B cell (primary cell): Measurements from ENCODE around the gene LSM6. TPM values are rescaled to one million over a fixed set of nuclear protein-coding genes. Genes with fewer than 3 reads are reported as not detected.

ENCODE experiments used
- ATAC-seq: fragments of 200-7000 bp; cut with Tn5 transposase; one replicate; pipeline ENCODE4 v1.10.0; 2021; ENCODE audit warnings: low read depth, mild to moderate bottlenecking, moderate number of reproducible peaks, moderate library complexity
- CTCF ChIA-PET: fragments of 350-600 bp; sonication (Branson Sonifier 250); formaldehyde crosslinking; loops from one replicate; lab custom pipeline; 2021; ENCODE audit warnings: antibody characterized with exemption, inconsistent platforms; lab: Charles Lee
- POLR2A ChIA-PET: fragments of 350-600 bp; sonication (Branson Sonifier 250); formaldehyde crosslinking; loops from one replicate; lab custom pipeline; 2021; ENCODE audit warnings: antibody characterized with exemption; lab: Charles Lee
- DNase-seq: peaks from one replicate; pipeline ENCODE4 v3.0.0; 2013
- H2AFZ ChIP-seq: 2 replicates; pipeline ENCODE4 v1.6.1; 2012; ENCODE audit warnings: mild to moderate bottlenecking, low read depth, low read length; ENCODE audit not compliant: insufficient read depth, poor library complexity, severe bottlenecking
- H3K27ac ChIP-seq, 2 donors: 1 replicate in 1 of 2; 2 replicates in 1 of 2; pipeline ENCODE4 v1.5.1; 2012 to 2013; ENCODE audit warnings: low read length in 2 of 2, mild to moderate bottlenecking in 2 of 2, moderate library complexity in 1 of 2
- H3K27me3 ChIP-seq, 4 experiments: fragments of 200-600 bp in 1 of 4; sonication (generic) in 1 of 4; replicated peaks in 1 of 4; 1 replicate in 2 of 4; 2 replicates in 2 of 4; pipeline versions ENCODE4 v1.6.1 to v1.7.0; 2013 to 2016; ENCODE audit warnings: low read length in 3 of 4, mild to moderate bottlenecking in 2 of 4, mixed read lengths in 1 of 4, moderate library complexity in 1 of 4; ENCODE audit not compliant: insufficient read depth in 4 of 4, control insufficient read depth in 3 of 4; ENCODE audit errors: control extremely low read depth in 1 of 4
- H3K36me3 ChIP-seq, 2 experiments: replicated peaks in 1 of 2; 1 replicate in 1 of 2; 2 replicates in 1 of 2; pipeline versions ENCODE4 v1.6.1 to v1.7.1; 2013; ENCODE audit warnings: low read length in 1 of 2; ENCODE audit not compliant: insufficient read depth in 2 of 2, control insufficient read depth in 1 of 2; ENCODE audit errors: control extremely low read depth in 1 of 2, extremely low read depth in 1 of 2
- H3K4me1 ChIP-seq, 2 donors: fragments of 200-600 bp in 1 of 2; sonication (generic) in 1 of 2; 1 replicate in 1 of 2; 2 replicates in 1 of 2; pipeline versions ENCODE4 v1.5.1 to v1.6.1; 2013 to 2017; ENCODE audit warnings: low read length in 2 of 2; ENCODE audit not compliant: control insufficient read depth in 2 of 2, insufficient read depth in 2 of 2
- H3K4me2 ChIP-seq: replicated peaks from 2 replicates; pipeline ENCODE3; 2012; ENCODE audit warnings: mild to moderate bottlenecking, low read depth, low read length; ENCODE audit not compliant: poor library complexity, severe bottlenecking
- H3K4me3 ChIP-seq, 5 experiments: fragments of 200-600 bp in 1 of 5; sonication (generic) in 1 of 5; 1 replicate in 3 of 5; 2 replicates in 2 of 5; pipeline versions ENCODE4 v1.5.1 to v1.7.0; 2011 to 2016; ENCODE audit warnings: low read length in 4 of 5, mild to moderate bottlenecking in 4 of 5, low read depth in 2 of 5, control low read depth in 1 of 5, moderate library complexity in 1 of 5; ENCODE audit not compliant: insufficient read depth in 1 of 5; ENCODE audit errors: control extremely low read depth in 1 of 5, extremely low read depth in 1 of 5
- H3K79me2 ChIP-seq: fragments of 200-600 bp; sonication (generic); one replicate; pipeline ENCODE4 v1.6.0; 2016; ENCODE audit warnings: low read length; ENCODE audit not compliant: control insufficient read depth, insufficient read depth
- H3K9ac ChIP-seq: fragments of 200-600 bp; sonication (generic); 2 replicates; pipeline ENCODE4 v1.6.1; 2017; ENCODE audit warnings: mild to moderate bottlenecking, low read length, moderate library complexity
- H3K9me3 ChIP-seq, 3 donors: one replicate each; pipeline versions ENCODE4 v1.6.1 to v1.7.1; 2013; ENCODE audit warnings: low read length in 2 of 3; ENCODE audit not compliant: control insufficient read depth in 2 of 3, insufficient read depth in 1 of 3; ENCODE audit errors: control extremely low read depth in 1 of 3
- H4K20me1 ChIP-seq: 2 replicates; pipeline ENCODE4 v1.6.0; 2012; ENCODE audit warnings: mild to moderate bottlenecking, low read length; ENCODE audit not compliant: insufficient read depth, control insufficient read depth, poor library complexity, severe bottlenecking
- H3K27ac Mint-ChIP-seq: one replicate; pipeline ENCODE4 v1.8.0; 2021; ENCODE audit warnings: mixed read lengths
- H3K27me3 Mint-ChIP-seq: one replicate; pipeline ENCODE4 v1.8.0; 2021; ENCODE audit warnings: mixed read lengths
- H3K4me1 Mint-ChIP-seq: one replicate; pipeline ENCODE4 v1.8.0; 2021; ENCODE audit warnings: mixed read lengths
- H3K4me3 Mint-ChIP-seq: one replicate; pipeline ENCODE4 v1.8.0; 2021; ENCODE audit warnings: mixed read lengths
- H3K9me3 Mint-ChIP-seq: one replicate; pipeline ENCODE4 v1.8.0; 2022; ENCODE audit warnings: mixed read lengths; ENCODE audit not compliant: insufficient read depth
- EZH2 ChIP-seq: IDR thresholded peaks from 2 replicates; pipeline ENCODE4 v1.6.1; 2012; ENCODE audit warnings: borderline replicate concordance, low read depth, mild to moderate bottlenecking, moderate library complexity, low read length; ENCODE audit not compliant: insufficient read depth, poor library complexity, severe bottlenecking
- WGBS: methylation state at CpG from one replicate; pipeline ENCODE4 v1.1.5; 2013; ENCODE audit warnings: missing lambda C conversion rate; ENCODE audit not compliant: insufficient coverage; 5-methylcytosine and 5-hydroxymethylcytosine counted together
- intact Hi-C: fragments of 100-400 bp; cut with micrococcal nuclease; formaldehyde crosslinking; loops from one replicate; pipeline ENCODE4 v1.10.0; 2022
- polyA minus RNA-seq: library from RNA; depleted of rRNA, polyadenylated mRNA; stranded (reverse); fragments of >200 nt; gene quantifications from 2 replicates; pipeline ENCODE4 v1.2.3, GENCODE V29; 2012
- polyA plus RNA-seq: library from polyadenylated mRNA; depleted of rRNA; stranded (reverse); fragments of >200 nt; gene quantifications from 2 replicates; pipeline ENCODE4 v1.2.3, GENCODE V29; 2012
- total RNA-seq, 2 donors: library from RNA; stranded (reverse); fragments of 120-200 nt in 1 of 2; gene quantifications; 1 replicate in 1 of 2; 2 replicates in 1 of 2; pipeline versions ENCODE4 v1.2.3 to v1.2.4, GENCODE V29; 2013 to 2022
- TF ChIP-seq, protein P1 (sequence below): fragments of 200-600 bp; IDR thresholded peaks from one replicate; pipeline ENCODE4 v1.8.0; 2022; ENCODE audit warnings: antibody characterized with exemption, mild to moderate bottlenecking

LSM6 gene
- total RNA-seq (42.1 and 42.7 TPM in 2 replicates), polyA plus RNA-seq (13.3 and 32.6 TPM in 2 replicates), polyA minus RNA-seq (18.6 and 21.1 TPM in 2 replicates)
- total RNA-seq (2013): 68.6 TPM

DNA sequence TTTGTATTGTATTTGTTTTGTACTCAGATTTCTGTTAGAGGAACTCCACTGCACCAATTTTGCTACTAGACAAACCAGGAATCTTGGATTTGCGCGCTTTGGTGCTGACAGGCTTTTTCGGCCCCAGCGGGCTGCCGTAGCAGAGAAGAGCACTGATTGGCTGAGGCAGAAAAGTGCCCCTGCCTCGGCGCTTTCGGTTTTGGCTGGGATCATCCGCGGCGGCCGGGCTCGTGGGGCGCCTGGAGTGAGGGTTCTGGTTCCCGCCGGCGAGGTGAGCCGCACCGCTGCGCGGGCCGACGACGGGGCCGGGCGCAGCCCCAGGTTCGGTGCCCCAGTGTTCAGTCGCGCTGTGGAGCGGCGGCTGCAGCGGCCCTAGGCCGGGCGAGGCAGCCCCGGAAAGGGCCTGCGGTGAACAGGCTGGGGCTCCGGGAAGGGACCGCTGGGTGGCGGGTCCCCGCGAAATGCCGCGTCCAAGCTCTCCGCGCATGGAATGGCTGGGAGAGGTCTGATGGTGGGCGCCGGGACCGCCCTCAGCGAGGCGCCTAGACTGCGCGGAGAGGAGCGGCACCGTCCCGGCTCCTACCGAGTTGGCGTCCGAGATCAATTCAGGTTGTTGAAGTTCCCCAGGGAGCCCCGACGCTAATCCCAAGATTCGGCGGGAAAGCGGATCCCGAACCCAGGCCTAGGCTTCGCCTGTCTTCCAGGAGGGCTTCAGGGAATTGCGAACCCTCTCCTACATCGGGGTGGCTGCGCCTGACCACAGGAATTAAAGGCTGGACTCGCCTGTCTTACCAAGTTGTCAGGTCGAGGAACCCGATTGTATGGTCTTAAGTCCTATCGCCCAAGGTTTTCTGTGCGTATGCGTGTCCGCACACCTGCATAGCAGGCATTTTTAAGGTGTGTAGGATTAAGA, at the start of gene LSM6:
Gene LSM6 (plus strand): TSS at position 178 of the 913 bp plus-strand sequence. CDS start 7,204 bp downstream, outside the sequence.
- H3K79me2 ChIP-seq: peaks cover 56% of the 10 kb centered on the region
- H3K9ac ChIP-seq: peak within 1 kb of the TSS; percentile 92
- H3K36me3 ChIP-seq: peaks cover 0 to under 1% of the 10 kb centered on the region in 2 experiments
- H3K9me3 ChIP-seq: no peaks in the 10 kb centered on the region
- H3K27ac ChIP-seq: peak within 1 kb of the TSS; percentile 73 to 87
- H3K4me2 ChIP-seq: peak within 1 kb of the TSS; percentile 80
- intact Hi-C loops: loop anchor here (1.0 to 10.0 kb wide), 8 partner anchors 63 to 991 kb away; partner anchors contain the start of genes MMAA, OTUD4, SLC10A7 and ZNF827
- H3K27me3 ChIP-seq: no peaks in the 10 kb centered on the region
- Mint-ChIP-seq H3K27me3 (no peaks in the 10 kb centered on the region), H3K9me3 (no peaks in the 10 kb centered on the region), H3K4me1 (peaks cover 48% of the 10 kb centered on the region), H3K27ac (peak within 1 kb of the TSS; percentile 95), H3K4me3 (peak within 1 kb of the TSS; percentile 85)
- DNase-seq: peak; percentile 90
- TF ChIP-seq EZH2: no peak
- TF ChIP-seq, protein P1, sequence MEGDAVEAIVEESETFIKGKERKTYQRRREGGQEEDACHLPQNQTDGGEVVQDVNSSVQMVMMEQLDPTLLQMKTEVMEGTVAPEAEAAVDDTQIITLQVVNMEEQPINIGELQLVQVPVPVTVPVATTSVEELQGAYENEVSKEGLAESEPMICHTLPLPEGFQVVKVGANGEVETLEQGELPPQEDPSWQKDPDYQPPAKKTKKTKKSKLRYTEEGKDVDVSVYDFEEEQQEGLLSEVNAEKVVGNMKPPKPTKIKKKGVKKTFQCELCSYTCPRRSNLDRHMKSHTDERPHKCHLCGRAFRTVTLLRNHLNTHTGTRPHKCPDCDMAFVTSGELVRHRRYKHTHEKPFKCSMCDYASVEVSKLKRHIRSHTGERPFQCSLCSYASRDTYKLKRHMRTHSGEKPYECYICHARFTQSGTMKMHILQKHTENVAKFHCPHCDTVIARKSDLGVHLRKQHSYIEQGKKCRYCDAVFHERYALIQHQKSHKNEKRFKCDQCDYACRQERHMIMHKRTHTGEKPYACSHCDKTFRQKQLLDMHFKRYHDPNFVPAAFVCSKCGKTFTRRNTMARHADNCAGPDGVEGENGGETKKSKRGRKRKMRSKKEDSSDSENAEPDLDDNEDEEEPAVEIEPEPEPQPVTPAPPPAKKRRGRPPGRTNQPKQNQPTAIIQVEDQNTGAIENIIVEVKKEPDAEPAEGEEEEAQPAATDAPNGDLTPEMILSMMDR: no peak
- peak; percentile 93 for ATAC-seq
- H3K4me1 ChIP-seq: peaks cover 17 to 36% of the 10 kb centered on the region in 2 donors
- peak within 1 kb of the TSS; percentile 91 for H2AFZ ChIP-seq
- ChIA-PET POLR2A (no interaction called here), CTCF (no interaction called here)
- H4K20me1 ChIP-seq: peaks cover 13% of the 10 kb centered on the region
- peak within 1 kb of the TSS; percentile 66 to 94 (median 85) for H3K4me3 ChIP-seq
- under 1% methylated on average over 69 of the region's 75 CpGs for WGBS

DNA sequence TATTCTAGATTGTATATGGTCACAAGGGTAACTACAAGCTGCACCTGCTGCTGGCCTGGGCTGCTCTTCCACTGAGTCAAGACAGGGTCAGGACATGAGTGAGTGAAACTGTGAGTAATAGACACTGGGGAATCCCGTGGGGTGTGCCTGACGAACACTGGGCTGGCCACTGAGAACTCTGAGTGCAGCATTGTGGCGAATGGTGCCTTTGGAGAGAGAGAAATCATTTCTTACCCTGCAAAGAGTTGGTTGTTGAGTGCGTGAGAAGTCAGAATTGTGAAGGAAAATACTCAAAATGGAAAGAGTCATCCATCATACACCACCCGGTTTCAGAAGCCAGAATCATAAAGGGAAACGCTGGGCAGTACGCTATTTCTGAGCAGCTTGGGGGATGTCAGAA, 43.1 kb upstream of the LSM6 start:
- H3K9ac ChIP-seq: no peak overlapping the region
- no peak overlapping the region for H3K27ac ChIP-seq
- peaks cover 6% of the 10 kb centered on the region for H3K27me3 Mint-ChIP-seq
- intact Hi-C loops: no loop called here
- no peak overlapping the region for H2AFZ ChIP-seq
- WGBS: 73% methylated on average over 4 of the region's 7 CpGs
- H3K4me1 Mint-ChIP-seq: peaks cover 5% of the 10 kb centered on the region
- H4K20me1 ChIP-seq: no peaks in the 10 kb centered on the region
- no peak overlapping the region for H3K27ac Mint-ChIP-seq
- CTCF ChIA-PET: no interaction called here
- DNase-seq: no peak
- H3K27me3 ChIP-seq: peaks cover 0 to 2% (median 0%) of the 10 kb centered on the region in 4 experiments
- no peaks in the 10 kb centered on the region for H3K9me3 ChIP-seq
- no peak overlapping the region for H3K4me3 ChIP-seq
- no peak overlapping the region for H3K4me2 ChIP-seq
- H3K79me2 ChIP-seq: no peaks in the 10 kb centered on the region
- no peaks in the 10 kb centered on the region for H3K36me3 ChIP-seq
- POLR2A ChIA-PET: no interaction called here
- H3K4me1 ChIP-seq: no peaks in the 10 kb centered on the region
- no peak for TF ChIP-seq EZH2
- TF ChIP-seq, protein P1: no peak
- ATAC-seq: no peak
- no peak overlapping the region for H3K4me3 Mint-ChIP-seq
- no peaks in the 10 kb centered on the region for H3K9me3 Mint-ChIP-seq
